ENCODE data around the gene MKS1.

DNA sequence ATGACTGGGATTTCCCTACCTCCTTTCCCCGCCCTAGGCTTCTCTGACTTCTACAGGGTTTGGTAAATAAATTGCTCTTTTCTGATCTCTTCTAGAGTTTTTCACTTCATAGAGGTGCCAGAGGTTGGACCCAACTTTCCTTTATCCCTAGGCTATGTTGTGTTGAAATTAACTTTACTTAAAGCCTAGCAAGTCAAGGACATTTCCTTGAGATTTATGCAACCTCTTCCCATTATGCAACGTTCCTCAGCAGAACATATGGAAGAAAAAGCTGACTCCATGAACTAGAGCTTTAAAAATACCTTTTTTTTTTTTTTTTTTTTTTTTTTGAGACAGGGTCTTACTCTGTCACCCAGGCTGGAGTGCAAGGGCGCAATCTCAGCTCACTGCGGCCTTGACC is 46.2 kb upstream of the MKS1 start:
- TF ChIP-seq, protein P1, sequence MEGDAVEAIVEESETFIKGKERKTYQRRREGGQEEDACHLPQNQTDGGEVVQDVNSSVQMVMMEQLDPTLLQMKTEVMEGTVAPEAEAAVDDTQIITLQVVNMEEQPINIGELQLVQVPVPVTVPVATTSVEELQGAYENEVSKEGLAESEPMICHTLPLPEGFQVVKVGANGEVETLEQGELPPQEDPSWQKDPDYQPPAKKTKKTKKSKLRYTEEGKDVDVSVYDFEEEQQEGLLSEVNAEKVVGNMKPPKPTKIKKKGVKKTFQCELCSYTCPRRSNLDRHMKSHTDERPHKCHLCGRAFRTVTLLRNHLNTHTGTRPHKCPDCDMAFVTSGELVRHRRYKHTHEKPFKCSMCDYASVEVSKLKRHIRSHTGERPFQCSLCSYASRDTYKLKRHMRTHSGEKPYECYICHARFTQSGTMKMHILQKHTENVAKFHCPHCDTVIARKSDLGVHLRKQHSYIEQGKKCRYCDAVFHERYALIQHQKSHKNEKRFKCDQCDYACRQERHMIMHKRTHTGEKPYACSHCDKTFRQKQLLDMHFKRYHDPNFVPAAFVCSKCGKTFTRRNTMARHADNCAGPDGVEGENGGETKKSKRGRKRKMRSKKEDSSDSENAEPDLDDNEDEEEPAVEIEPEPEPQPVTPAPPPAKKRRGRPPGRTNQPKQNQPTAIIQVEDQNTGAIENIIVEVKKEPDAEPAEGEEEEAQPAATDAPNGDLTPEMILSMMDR (IDR thresholded peaks at IDR 0.05; ENCODE audit: low read depth, low read length): no peak
- no peak for TF ChIP-seq EZH2phosphoT487 (IDR thresholded peaks at IDR 0.05; ENCODE audit: low read depth)
